ENCODE data around the gene FBXO42. TPM values are rescaled to one million over a fixed set of nuclear protein-coding genes. Genes with fewer than 3 reads are reported as not detected.
A peak's percentile ranks its signal among the peaks of the same experiment; 100 is the strongest.
"Not testable (repeated sequence)": the region's sequence is repeated elsewhere in the genome, so short reads cannot be mapped to it uniquely, and the experiment has no call there.

FBXO42 gene
- total RNA-seq, 1 experiment from 2014 or later = 26.5 TPM

GRCh38 chr1:16275591-16275990 lies 76.7 kb downstream of the FBXO42 start:
- no peaks in the 10 kb centered on the region for H3K27me3 ChIP-seq
- H3K27ac ChIP-seq = no peak overlapping the region
- H3K4me1 ChIP-seq = peaks cover 4% of the 10 kb centered on the region
- H3K4me3 ChIP-seq = no peak overlapping the region
- no peak for DNase-seq
- H3K9me3 ChIP-seq (replicated peaks) = no peaks in the 10 kb centered on the region
- no peaks in the 10 kb centered on the region; the same call in none of the 2 replicates for H3K36me3 ChIP-seq

DNA sequence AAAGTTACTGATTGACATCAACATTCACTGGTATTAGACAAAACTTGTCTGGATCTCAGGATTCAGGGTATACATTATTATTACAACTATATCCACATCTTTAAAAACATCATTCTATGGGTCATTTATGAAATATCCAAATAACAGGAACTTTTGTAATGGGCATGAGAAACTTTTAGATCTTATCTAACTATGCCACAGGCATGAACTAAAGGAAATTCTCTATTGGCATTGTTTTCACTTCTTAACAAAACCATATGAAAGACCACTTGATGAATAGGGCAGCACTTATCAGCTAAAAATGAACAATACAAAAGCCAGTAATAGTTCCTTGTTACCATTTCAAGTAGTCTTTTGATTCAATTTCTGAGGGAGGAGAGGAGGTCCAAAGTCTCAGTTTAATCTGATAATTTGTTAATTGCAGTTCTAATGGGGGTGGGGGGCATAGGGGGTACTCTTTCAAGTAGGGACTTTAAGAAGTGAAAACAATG lies 84.5 kb downstream of the FBXO42 start:
- H3K27me3 ChIP-seq = no peaks in the 10 kb centered on the region
- H3K27ac ChIP-seq = no peak overlapping the region
- peaks cover 25% of the 10 kb centered on the region for H3K4me1 ChIP-seq
- no peaks in the 10 kb centered on the region for H3K9me3 ChIP-seq (replicated peaks)
- no peak for DNase-seq
- H3K4me3 ChIP-seq = no peak overlapping the region
- no peaks in the 10 kb centered on the region; the same call in 1 of the 2 replicates for H3K36me3 ChIP-seq

GRCh38 chr1:16266411-16267118 lies 85.7 kb downstream of the FBXO42 start:
- Histone ChIP-seq H3K36me3 (no peaks in the 10 kb centered on the region; the same call in 1 of the 2 replicates), H3K4me3 (no peak overlapping the region), H3K27ac (no peak overlapping the region), H3K9me3 (replicated peaks) (no peaks in the 10 kb centered on the region), H3K27me3 (no peaks in the 10 kb centered on the region), H3K4me1 (peaks cover 25% of the 10 kb centered on the region)
- peak; percentile 60 to 74 for DNase-seq

DNA sequence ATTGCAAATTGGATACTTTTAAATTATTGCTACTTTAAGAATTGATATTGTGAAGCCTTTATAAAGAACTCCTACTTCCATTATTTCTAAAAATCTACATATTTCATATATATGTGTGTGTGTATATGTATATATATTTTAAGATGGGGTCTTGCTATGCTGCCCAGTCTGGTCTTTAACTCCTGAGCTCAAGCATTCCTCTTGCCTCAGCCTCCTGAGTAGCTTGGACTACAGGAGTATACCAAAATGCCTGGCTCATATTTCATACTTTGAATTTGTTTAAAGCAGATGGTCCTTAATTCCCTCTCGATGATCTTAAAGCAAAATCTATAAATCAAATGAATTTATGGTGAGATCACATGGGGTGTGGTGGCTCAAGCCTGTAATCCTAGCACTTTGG lies 90.2 kb downstream of the FBXO42 start:
- no peak overlapping the region for H3K27ac ChIP-seq
- H3K36me3 ChIP-seq = no peaks in the 10 kb centered on the region
- DNase-seq = no peak
- peaks cover 21% of the 10 kb centered on the region for H3K4me1 ChIP-seq
- H3K9me3 ChIP-seq (replicated peaks) = no peaks in the 10 kb centered on the region
- no peaks in the 10 kb centered on the region for H3K27me3 ChIP-seq
- no peak overlapping the region for H3K4me3 ChIP-seq

GRCh38 chr1:16260814-16261213 lies 91.5 kb downstream of the FBXO42 start:
- Histone ChIP-seq H3K36me3 (no peaks in the 10 kb centered on the region; the same call in 1 of the 2 replicates), H3K27me3 (no peaks in the 10 kb centered on the region), H3K4me1 (peaks cover 9% of the 10 kb centered on the region), H3K4me3 (no peak overlapping the region), H3K9me3 (replicated peaks) (no peaks in the 10 kb centered on the region), H3K27ac (no peak overlapping the region)
- DNase-seq = no peak

- no peak overlapping the region for H3K4me3 ChIP-seq
- H3K9me3 ChIP-seq (replicated peaks) = no peaks in the 10 kb centered on the region
- no peaks in the 10 kb centered on the region for H3K27me3 ChIP-seq
- no peak for DNase-seq
- peaks cover 17% of the 10 kb centered on the region for H3K4me1 ChIP-seq
- H3K27ac ChIP-seq = no peak overlapping the region
- H3K36me3 ChIP-seq = peaks cover 7% of the 10 kb centered on the region
Measured at GRCh38 chr1:16258591-16259135, 93.6 kb downstream of the FBXO42 start.

- Histone ChIP-seq H3K27me3 (no peaks in the 10 kb centered on the region), H3K9me3 (replicated peaks) (no peaks in the 10 kb centered on the region), H3K4me1 (peaks cover 17% of the 10 kb centered on the region), H3K36me3 (peaks cover 7% of the 10 kb centered on the region), H3K4me3 (no peak overlapping the region), H3K27ac (no peak overlapping the region)
- DNase-seq = no peak
Measured at GRCh38 chr1:16257968-16258367, 94.3 kb downstream of the FBXO42 start.

DNA sequence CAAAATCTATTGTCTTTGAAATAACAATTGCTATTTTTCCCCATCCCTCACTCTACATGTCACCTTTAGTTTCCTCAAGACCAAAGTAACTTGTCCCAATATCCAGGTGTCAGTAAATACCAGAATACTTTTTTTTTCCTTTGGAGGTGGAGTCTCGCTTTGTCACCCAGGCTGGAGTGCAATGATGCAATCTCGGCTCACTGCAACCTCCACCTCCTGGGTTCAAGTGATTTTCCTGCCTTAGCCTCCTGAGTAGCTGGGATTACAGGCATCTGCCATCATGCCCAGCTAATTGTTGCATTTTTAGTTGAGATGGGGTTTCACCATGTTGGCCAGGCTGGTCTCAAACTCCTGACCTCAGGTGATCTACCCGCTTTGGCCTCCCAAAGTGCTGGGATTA lies 94.7 kb downstream of the FBXO42 start:
- H3K36me3 ChIP-seq; H3K27ac ChIP-seq; H3K4me3 ChIP-seq; H3K9me3 ChIP-seq (replicated peaks); DNase-seq; H3K27me3 ChIP-seq: not testable (repeated sequence)
- H3K4me1 ChIP-seq = peaks cover 17% of the 10 kb centered on the region

DNA sequence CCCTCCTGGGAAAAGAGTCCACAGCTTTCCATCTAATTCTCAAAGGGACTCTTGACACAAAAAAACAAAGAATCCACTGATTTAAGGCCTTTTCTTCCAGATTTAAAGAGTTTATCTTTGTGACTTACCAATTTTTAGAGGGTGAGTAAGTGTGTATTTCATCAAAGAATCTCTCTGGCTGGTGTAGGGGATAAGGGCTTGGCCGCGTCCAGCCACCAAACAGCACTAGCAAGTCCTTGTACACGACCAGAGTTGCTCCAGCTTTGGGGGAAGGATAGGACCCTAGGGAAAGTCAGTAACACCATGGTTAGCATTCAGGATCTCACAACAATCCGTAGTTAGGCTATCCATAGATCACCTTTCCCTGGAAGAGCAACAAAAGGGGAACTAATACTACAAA lies 95.8 kb downstream of the FBXO42 start:
- no peak overlapping the region for H3K27ac ChIP-seq
- DNase-seq = no peak
- no peaks in the 10 kb centered on the region for H3K27me3 ChIP-seq
- no peaks in the 10 kb centered on the region for H3K9me3 ChIP-seq (replicated peaks)
- H3K4me1 ChIP-seq = peaks cover 17% of the 10 kb centered on the region
- H3K36me3 ChIP-seq = peaks cover 13% of the 10 kb centered on the region
- H3K4me3 ChIP-seq = no peak overlapping the region

DNA sequence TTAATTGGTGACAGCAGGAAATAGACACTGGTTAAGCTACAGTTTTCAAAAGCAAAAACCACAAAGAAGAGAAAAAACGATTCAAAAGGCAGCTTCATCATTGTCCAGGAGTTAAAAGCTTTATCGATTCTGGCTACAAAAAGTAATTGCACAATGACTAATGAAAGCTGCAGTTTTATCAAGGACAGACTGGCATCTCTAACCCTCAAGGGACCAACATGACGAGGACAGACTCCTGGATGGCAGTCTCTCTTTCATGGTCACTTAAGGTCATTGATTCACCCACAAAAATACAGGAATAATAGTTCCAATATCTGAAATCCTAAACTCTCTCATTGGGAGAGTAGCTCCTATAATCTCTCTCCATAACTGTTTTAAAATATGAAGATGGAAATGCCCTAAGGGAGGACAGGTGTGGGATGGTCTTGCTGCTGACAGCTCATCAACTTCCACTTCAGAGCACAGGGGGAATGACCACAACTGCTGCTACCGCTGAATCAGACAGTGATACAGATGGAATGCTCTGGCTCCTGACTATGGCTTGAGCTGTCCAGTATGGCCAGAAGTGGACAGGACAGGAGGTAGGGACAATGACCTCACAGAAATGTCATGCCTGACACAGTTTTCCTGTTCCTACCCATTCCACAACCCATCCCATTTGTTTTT lies 97.9 kb downstream of the FBXO42 start:
- H3K27me3 ChIP-seq = no peaks in the 10 kb centered on the region
- H3K36me3 ChIP-seq = peaks cover 13% of the 10 kb centered on the region
- no peak overlapping the region for H3K4me3 ChIP-seq
- H3K4me1 ChIP-seq = peaks cover 12% of the 10 kb centered on the region
- H3K27ac ChIP-seq = no peak overlapping the region
- H3K9me3 ChIP-seq (replicated peaks) = no peaks in the 10 kb centered on the region
- peak; percentile 46 to 55 for DNase-seq

GRCh38 chr1:16253332-16253922 lies 98.9 kb downstream of the FBXO42 start:
- peaks cover 13% of the 10 kb centered on the region for H3K36me3 ChIP-seq
- no peak for DNase-seq
- H3K4me3 ChIP-seq = no peak overlapping the region
- H3K27ac ChIP-seq = no peak overlapping the region
- H3K4me1 ChIP-seq = peaks cover 20% of the 10 kb centered on the region
- H3K9me3 ChIP-seq (replicated peaks) = no peaks in the 10 kb centered on the region
- no peaks in the 10 kb centered on the region for H3K27me3 ChIP-seq

DNA sequence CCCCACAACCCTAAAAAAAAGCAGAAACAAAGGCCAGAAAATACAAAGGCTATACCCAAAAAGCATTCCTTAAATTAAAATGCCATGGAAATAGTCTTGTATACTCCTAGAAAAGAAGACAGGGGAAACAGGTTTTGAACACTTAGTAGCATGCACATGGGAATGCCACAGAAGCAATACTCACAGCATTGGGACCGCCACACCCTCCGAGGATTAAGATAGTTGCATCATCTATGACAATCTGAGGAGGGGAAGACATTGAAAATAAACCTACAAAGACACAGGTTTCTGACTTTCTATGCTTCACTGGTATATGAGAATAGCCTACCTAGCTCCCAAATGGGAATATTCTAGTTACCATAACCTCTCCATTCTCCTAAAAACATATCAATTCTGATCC lies 99.4 kb downstream of the FBXO42 start:
- H3K36me3 ChIP-seq = peaks cover 13% of the 10 kb centered on the region
- no peak overlapping the region for H3K4me3 ChIP-seq
- H3K27me3 ChIP-seq = no peaks in the 10 kb centered on the region
- no peaks in the 10 kb centered on the region for H3K9me3 ChIP-seq (replicated peaks)
- no peak overlapping the region for H3K27ac ChIP-seq
- DNase-seq = no peak
- H3K4me1 ChIP-seq = peaks cover 25% of the 10 kb centered on the region

GRCh38 chr1:16251381-16251780 lies 100.9 kb downstream of the FBXO42 start:
- Histone ChIP-seq H3K4me1 (peaks cover 31% of the 10 kb centered on the region), H3K9me3 (replicated peaks) (no peaks in the 10 kb centered on the region), H3K27ac (no peak overlapping the region), H3K27me3 (no peaks in the 10 kb centered on the region), H3K4me3 (no peak overlapping the region), H3K36me3 (peaks cover 13% of the 10 kb centered on the region)
- no peak for DNase-seq

- peaks cover 31% of the 10 kb centered on the region for H3K4me1 ChIP-seq
Measured at GRCh38 chr1:16250524-16251251, 101.6 kb downstream of the FBXO42 start.

More at GRCh38 chr1:16250524-16251251, 101.6 kb downstream of the FBXO42 start:
- H3K36me3 ChIP-seq = peaks cover 12% of the 10 kb centered on the region
- DNase-seq = no peak
- H3K27ac ChIP-seq = no peak overlapping the region
- no peaks in the 10 kb centered on the region for H3K9me3 ChIP-seq (replicated peaks)
- H3K27me3 ChIP-seq = no peaks in the 10 kb centered on the region
- no peak overlapping the region for H3K4me3 ChIP-seq

Data from SJCRH30 (cell line).